Body of pancreas (tissue), 4 donors: ENCODE results near the gene LRP1.

Experiments used
- POLR2A ChIP-seq, 3 donors: fragments of 450-650 bp; IDR thresholded peaks; one replicate each; pipeline ENCODE4 v1.6.1; 2016; ENCODE audit warnings: antibody characterized with exemption in 3 of 3, mild to moderate bottlenecking in 2 of 3
- TF ChIP-seq, protein P1 (sequence below), 7 experiments: fragments of 450-650 bp in 4 of 7; fragments of 200-600 bp in 3 of 7; sonication (generic) in 3 of 7; IDR thresholded peaks; one replicate each; pipeline ENCODE4 v1.5.1; 2016 to 2019; ENCODE audit warnings: antibody characterized with exemption in 7 of 7

DNA sequence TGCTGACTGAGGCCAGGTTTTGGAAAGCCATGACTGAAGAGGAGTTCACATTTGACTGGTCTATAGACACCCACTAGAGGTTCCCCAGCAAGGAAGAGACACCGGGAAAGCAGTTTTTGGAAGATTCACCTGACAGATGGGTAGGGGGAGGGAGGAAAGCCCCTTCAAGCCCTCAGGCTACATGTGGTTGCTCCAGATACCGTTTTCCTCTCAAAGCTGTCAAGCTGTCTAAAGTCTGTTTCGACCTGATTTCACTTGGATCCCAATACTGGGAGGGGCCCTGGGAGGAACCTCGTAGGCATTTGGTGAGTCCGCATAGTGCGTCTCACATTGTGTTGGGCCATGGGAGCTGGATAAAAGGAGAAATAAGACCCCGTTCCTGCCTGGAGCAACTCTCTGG, 1.7 kb upstream of the LRP1 start:
- TF ChIP-seq, protein P1, sequence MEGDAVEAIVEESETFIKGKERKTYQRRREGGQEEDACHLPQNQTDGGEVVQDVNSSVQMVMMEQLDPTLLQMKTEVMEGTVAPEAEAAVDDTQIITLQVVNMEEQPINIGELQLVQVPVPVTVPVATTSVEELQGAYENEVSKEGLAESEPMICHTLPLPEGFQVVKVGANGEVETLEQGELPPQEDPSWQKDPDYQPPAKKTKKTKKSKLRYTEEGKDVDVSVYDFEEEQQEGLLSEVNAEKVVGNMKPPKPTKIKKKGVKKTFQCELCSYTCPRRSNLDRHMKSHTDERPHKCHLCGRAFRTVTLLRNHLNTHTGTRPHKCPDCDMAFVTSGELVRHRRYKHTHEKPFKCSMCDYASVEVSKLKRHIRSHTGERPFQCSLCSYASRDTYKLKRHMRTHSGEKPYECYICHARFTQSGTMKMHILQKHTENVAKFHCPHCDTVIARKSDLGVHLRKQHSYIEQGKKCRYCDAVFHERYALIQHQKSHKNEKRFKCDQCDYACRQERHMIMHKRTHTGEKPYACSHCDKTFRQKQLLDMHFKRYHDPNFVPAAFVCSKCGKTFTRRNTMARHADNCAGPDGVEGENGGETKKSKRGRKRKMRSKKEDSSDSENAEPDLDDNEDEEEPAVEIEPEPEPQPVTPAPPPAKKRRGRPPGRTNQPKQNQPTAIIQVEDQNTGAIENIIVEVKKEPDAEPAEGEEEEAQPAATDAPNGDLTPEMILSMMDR (IDR thresholded peaks at IDR 0.05), result no peak
- TF ChIP-seq POLR2A (IDR thresholded peaks at IDR 0.05), result no peak
